Measurements from ENCODE around the gene MLH3.

MLH3 gene

DNA sequence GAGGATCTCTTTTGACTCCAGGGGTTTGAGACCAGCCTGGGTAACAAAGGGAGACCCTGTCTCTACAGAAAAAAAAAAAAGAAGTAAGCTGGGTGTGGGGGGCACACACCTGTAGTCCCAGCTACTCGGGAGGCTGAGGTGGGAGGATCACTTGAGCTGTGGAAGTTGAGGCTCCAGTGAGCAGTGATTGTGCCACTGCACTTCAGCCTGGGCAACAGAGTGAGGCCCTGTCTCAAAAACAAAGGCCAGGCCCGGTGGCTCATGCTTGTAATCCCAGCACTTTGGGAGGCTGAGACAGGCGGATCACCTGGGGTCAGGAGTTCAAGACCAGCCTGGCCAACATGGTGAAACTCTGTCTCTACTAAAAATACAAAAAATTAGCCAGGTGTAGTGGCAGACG, 16.5 kb upstream of the MLH3 start:
- in situ Hi-C loops (cut with HindIII; ENCODE audit: low sequenced_read_pairs), result loop anchor here (10.0 kb wide), 1 partner anchor 223 kb away; no protein-coding TSS in a partner anchor

GRCh38 chr14:75067212-75067611, 15.9 kb upstream of the MLH3 start:
- in situ Hi-C loops (cut with HindIII; ENCODE audit: low sequenced_read_pairs), result loop anchor here (10.0 kb wide), 1 partner anchor 222 kb away; no protein-coding TSS in a partner anchor

DNA sequence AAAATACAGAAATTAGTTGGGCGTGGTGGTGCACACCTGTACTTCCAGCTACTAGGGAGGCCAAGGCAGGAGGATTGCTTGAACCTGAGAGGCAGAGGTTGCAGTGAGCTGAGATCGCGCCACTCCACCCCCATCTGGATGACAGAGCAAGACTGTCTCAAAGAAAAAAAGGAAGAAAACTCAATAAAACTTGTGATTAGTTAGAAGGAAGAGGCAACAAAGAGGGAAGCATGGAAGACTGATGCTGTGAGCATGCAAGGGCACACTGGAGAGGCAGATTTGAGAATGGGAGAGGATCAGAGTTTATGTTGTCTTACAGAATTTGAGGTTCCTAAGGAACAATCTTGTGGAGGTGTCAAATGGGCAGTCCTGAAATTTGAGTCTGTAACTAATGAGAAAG, 15.4 kb upstream of the MLH3 start:
- in situ Hi-C loops (cut with HindIII; ENCODE audit: low sequenced_read_pairs), result loop anchor here (10.0 kb wide), 1 partner anchor 222 kb away; no protein-coding TSS in a partner anchor

DNA sequence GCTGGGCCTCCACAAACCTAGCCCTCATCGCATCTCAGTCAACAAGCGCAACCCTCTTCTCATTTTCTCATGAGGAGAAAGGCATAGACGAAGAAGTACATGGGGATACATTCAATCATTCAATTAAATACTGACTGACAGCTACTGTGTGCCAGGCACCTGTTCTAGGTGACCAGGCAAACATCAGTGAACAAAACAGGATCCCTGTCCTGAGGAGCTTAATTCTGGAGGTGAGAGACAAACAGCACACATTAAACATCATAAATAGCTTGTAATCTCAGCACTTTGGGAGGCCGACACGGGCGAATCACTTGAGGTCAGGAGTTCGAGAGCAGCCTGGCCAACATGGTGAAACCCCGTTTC, 12.9 kb upstream of the MLH3 start:
- in situ Hi-C loops (cut with HindIII; ENCODE audit: low sequenced_read_pairs), result loop anchor here (10.0 kb wide), 1 partner anchor 219 kb away; no protein-coding TSS in a partner anchor

DNA sequence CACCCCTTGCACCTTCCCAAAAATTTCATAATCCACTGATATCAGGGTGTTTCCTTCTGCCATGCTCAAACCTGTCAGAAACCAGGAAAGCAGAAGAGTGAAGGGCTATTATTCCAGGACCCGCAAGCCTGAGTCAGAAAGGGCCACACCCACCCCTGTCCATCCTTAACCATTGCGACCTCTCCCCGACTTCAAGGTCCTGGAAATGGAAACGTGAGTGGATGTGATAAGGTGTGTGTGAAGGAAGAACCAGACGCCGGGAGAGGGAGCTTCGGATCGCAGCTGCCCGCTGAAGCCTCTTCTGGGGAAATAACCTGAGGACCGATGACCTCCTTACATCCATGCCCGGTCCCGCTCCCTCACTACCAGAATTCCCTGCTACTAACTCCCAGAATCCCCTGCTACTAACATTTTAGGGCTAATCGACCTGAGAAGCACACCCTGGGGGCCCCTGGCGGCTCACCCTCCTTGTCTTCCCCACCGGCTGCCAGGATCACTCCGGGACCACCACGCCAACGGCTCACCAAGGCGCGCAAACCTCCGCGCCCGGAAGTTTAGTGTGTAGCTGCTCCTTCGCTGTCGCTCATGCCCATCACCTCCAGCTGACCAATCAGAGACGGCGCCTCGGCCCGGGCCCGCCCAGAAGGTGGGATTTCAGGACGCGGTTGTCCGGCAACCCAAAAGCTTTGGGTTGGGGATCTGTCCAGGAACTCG, 12.4 kb upstream of the MLH3 start, which contains the start of gene ACYP1:
ACYP1 (minus strand) TSS at position 534 of the 714 bp plus-strand sequence; CDS start at position 63, 471 bp downstream.
- in situ Hi-C loops (cut with HindIII; ENCODE audit: low sequenced_read_pairs), result loop anchor here (10.0 kb wide), 1 partner anchor 219 kb away; no protein-coding TSS in a partner anchor

GRCh38 chr14:75063013-75063412, 11.7 kb upstream of the MLH3 start:
- in situ Hi-C loops (cut with HindIII; ENCODE audit: low sequenced_read_pairs), result loop anchor here (10.0 kb wide), 1 partner anchor 218 kb away; no protein-coding TSS in a partner anchor

GRCh38 chr14:75060420-75060819, 9.2 kb upstream of the MLH3 start:
- in situ Hi-C loops (cut with HindIII; ENCODE audit: low sequenced_read_pairs), result loop anchor here (10.0 kb wide), 1 partner anchor 216 kb away; no protein-coding TSS in a partner anchor

DNA sequence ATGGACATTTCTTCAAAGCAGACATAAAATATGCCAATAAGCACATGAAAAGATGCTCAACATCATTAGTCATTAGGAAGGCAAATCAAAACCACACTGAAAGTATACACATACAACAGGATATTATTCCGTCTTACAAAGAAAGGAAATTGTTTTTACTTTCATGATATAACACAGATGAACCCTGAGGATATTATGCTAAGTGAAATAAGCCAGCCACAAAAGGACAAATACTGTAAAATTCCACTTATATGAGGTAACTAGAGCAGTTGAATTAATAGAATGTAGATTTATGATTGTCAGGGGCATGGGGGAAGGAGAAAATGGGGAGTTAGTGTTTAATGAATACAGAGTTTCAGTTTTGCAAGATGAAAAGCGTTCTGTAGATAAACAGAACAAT, 8.4 kb upstream of the MLH3 start:
- in situ Hi-C loops (cut with HindIII; ENCODE audit: low sequenced_read_pairs), result loop anchor here (10.0 kb wide), 1 partner anchor 215 kb away; no protein-coding TSS in a partner anchor

- in situ Hi-C loops (cut with HindIII; ENCODE audit: low sequenced_read_pairs), result no loop called here
These were observed 3.2 kb upstream of the MLH3 start for GRCh38 chr14:75054421-75054820.

- in situ Hi-C loops (cut with HindIII; ENCODE audit: low sequenced_read_pairs), result no loop called here
These were observed 2.4 kb upstream of the MLH3 start for GRCh38 chr14:75053396-75054291.

DNA sequence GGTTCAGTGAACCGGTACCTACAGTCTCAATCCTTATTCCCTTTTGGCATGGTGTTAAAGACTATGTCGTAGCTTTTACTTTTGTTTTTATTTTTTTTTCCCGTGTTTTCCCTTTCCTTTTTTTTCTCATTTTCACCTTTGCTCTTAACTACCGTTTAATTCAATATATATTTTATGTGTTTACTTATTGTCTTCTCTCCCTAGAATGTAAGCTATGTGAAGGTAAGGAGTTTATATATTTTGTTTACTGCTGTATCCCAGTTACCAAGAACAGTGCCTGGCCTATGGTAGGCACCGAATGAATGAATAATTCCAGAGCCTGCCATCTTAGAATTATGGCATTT, 261 bp upstream of the MLH3 start:
- in situ Hi-C loops (cut with HindIII; ENCODE audit: low sequenced_read_pairs), result no loop called here

DNA sequence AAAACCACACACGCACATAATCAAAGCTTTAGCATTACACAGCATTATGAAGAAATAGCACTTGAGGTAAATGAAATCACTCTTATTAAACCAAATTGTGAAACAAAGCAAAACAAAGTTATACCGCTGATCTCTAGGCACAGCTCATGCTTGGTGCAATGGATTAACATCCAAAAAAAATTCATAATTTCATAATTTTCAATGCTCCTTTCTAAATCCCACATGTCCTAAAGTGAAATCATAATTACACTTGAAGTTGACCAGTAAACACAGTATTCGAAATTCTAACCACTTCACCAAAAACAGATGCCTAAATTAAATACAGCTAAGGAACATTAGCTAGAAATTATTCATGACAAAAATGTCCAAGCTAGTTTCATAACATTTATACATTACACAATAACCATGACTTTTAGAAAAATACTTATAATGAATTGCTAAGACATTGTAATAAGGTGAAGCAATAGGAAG, 1.5 kb downstream of the MLH3 start:
- in situ Hi-C loops (cut with HindIII; ENCODE audit: low sequenced_read_pairs), result no loop called here

DNA sequence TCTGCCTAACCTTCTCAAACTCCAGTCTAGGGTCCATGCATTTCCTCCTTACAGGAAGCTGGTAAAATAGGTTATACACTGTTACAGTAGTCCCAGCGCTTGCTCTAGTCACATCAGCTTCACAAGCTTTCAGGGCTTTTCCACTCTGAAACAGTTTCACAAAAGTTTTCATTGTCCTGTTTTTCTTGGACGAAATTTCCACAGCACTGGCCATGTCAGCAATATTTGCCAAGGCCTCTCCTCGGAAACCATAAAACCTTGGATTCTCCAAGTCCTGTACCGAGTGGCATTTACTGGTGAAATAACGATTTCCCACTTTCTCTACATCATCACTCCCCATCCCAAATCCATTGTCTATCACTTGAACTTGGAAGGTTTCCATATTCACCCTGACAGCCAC, 2.1 kb downstream of the MLH3 start:
- in situ Hi-C loops (cut with HindIII; ENCODE audit: low sequenced_read_pairs), result no loop called here

GRCh38 chr14:75048101-75048500, 3.2 kb downstream of the MLH3 start:
- in situ Hi-C loops (cut with HindIII; ENCODE audit: low sequenced_read_pairs), result no loop called here

- in situ Hi-C loops (cut with HindIII; ENCODE audit: low sequenced_read_pairs), result no loop called here
These were observed 3.8 kb downstream of the MLH3 start for GRCh38 chr14:75047506-75047905.

DNA sequence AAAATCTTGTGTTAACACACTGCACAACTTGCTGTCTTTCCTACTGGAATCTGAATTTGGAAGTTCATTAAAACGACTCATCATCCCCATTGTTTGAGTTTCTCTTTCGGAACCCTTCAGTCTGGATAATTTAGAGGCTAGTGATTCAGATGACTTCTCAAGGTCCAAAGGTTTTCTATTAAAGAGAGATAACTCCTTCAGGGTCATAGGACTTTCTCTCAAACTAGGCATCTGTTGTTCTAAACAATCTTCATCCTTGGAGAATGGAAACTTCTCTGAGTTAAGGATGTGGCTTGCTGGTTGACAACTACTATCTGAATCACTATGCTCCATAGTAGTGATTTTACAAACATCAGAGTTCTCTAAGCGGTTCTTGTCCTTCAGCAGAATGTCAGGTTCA, 4.4 kb downstream of the MLH3 start:
- in situ Hi-C loops (cut with HindIII; ENCODE audit: low sequenced_read_pairs), result no loop called here

DNA sequence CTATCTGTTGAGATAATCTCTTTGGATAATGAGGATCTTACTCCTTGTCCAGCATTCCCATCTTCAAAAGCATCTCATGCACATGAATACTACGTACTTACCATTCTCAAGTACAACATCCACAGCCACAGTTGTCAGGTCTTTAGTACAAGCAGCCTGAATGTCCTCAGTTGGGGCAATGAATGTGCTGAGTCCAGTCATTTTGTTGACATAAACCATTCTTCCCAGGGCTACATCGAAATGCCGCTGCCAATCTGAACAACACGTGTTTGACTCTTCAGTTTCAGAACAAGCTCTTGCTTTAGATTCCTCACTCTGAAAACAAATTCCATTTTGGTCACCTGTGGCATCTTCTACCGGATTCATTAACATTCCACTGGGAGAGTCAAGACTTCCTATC, 5.0 kb downstream of the MLH3 start:
- in situ Hi-C loops (cut with HindIII; ENCODE audit: low sequenced_read_pairs), result no loop called here

- in situ Hi-C loops (cut with HindIII; ENCODE audit: low sequenced_read_pairs), result no loop called here
These were observed 6.5 kb downstream of the MLH3 start for GRCh38 chr14:75044752-75045151.

GRCh38 chr14:75044322-75044721, 6.9 kb downstream of the MLH3 start:
- in situ Hi-C loops (cut with HindIII; ENCODE audit: low sequenced_read_pairs), result no loop called here

DNA sequence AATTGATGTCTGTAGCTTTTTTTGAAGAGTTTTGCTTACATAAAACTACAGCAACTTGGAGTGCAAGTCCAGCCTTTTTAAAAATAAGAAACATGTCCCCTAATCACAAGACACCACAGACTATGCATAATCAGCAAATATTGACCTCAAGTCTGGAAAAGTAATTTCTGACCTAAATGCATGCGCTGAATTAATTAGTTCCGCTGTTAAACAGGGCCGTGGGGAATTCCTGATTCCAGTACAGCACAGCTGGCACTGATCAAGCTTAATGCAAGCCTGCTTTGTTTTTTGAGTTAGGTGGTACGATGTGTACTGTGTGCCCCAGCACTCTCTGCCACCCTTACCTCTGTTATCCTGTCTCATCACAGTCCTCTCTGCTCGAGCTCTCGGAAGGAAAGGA, 9.2 kb downstream of the MLH3 start:
- in situ Hi-C loops (cut with HindIII; ENCODE audit: low sequenced_read_pairs), result no loop called here

DNA sequence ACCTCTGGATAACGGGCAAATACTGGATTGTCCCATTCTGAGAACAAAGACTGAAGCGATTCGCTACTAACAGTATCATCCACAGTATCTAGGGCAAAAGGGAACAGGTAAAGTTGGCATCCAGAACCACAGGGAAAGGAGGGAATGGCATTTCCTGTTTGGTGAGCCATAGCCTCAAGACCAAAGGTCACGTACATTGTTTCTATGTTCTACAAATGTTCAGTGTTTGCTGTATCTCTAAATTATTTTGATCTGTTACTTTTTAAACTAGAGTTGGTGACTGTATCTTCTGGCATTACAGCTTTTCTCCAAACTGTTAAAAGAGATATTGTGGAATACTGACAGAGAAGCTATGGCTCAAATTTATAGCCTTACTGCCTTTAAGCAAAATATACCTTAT, 9.7 kb downstream of the MLH3 start:
- in situ Hi-C loops (cut with HindIII; ENCODE audit: low sequenced_read_pairs), result no loop called here

- in situ Hi-C loops (cut with HindIII; ENCODE audit: low sequenced_read_pairs), result no loop called here
These were observed 10.3 kb downstream of the MLH3 start for GRCh38 chr14:75040959-75041358.
